ENCODE results near the gene REV3L.
"Not testable (repeated sequence)": the region's sequence is repeated elsewhere in the genome, so short reads cannot be mapped to it uniquely, and the experiment has no call there.

REV3L gene

DNA sequence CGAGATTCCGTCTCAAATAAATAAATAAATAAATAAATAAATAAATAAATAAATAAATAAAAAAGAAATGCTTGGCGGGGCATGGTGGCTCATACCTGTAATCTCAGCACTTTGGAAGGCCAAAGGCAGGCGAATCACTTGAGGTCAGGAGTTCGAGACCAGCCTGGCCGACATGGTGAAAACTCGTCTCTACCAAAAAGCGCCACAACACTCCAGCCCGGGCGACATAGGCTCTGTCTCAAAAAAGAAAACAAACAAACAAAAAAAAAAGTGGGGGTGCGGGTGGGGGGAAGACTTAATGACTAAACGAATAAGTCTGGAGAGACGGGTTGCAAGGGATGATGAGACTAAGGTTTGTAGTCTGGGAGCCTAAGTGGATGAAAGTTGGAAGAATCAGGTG is 225.0 kb downstream of the REV3L start:
- DNase-seq, result no peak

DNA sequence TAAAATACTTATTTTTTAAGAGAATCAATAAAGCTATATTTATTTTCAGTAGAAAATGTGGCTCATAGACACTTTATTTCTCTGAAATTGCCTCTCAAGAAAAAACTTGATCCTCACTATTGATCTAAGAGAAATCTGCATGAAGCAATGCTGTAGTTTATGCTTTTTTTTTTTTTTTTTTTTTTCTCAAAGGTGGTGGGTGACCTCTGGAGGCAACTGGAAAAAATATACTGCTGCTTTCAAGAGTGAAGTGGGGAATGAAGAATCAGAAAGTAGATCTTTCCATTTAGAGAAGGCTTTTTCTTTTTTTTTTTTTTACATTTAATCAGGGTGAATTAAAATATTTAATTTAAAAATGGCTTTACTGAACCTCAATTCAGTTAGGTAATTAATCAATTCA is 226.4 kb downstream of the REV3L start:
- peak; percentile 74 for DNase-seq

DNA sequence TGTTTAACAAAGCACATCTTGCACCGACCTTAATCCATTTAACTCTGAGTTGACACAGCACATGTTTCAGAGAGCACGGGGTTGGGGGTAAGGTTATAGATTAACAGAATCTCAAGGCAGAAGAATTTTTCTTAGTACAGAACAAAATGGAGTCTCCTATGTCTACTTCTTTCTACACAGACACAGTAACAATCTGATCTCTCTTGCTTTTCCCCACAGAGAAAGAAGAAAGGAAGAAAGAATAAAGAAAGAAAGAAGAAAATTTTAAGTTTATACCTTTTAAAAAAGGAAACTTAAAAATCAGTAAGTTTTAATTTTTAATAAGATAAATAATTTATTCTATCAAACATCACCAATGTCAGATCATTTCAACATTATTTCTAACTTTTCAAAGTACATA is 227.2 kb downstream of the REV3L start:
- DNase-seq, result not testable (repeated sequence)

DNA sequence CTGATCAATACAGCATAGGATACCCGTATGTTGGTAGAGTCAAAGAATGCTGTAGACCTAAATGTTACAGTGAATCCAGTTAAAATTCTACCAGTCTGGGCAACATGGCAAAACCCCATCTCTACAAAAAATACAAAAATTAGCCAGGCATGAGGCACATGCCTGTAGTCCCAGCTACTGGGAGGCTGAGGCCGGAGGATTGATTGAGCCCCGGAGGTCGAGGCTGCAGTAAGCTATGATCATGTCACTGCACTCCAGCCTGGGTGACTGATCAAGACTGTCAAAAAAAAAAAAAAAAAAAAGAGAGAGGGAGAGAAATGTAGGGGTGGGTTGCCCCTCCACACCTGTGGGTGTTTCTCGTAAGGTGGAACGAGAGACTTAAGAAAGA is 228.2 kb downstream of the REV3L start:
- DNase-seq, result no peak

DNA sequence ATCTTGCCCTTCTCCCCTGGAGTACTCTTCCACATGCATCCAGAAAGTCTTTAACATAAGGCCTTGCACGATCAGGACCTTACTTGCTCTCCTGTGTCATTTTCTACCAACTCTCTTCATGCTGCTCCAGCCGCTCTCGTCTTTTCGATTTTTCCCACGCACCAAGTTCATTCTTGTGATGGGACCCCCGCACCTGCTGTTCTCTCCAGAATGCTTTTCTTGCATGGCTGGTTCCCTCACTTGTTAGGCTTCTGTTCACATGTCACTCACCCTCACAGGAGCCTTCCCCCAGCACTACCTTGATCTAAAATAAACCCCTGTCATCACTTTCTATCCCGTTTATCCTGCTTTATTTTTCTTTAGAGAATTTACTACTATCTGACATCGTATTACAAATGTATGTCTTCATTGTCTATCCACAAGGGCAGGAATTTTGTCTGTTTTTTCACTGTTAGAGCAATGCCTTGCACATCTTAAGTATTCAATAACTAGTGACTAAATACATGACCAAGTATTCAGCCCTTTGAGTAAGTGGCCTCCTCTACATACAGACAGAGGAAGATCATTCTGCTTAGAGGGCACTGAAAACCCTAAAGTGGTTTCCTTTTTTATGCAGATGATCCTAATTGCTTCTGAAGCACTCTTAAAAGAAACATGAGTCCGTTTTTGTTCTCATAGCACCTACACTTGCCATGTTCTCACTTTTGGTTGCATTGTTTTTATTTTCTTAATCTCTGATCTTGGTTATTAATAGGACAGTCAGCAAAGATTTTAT is 228.8 kb downstream of the REV3L start:
- no peak for DNase-seq

DNA sequence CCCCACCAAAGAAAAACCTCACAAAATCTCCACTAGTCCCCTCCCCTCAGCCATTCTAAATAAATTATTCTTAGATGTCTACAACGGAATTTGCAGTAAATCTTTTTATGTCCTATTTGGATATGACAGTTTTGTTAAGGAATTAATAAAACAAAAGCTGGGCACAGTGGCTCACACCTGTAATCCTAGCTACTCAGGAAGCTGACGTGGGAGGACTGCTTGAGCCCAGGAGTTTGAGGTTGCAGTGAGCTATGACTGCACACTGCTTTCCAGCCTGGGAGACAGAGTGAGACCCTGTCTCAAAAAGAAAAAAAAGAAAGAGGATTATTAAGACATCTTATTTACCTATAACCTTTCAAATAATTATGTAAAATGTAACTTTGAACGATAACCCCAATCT is 230.3 kb downstream of the REV3L start:
- no peak for DNase-seq

DNA sequence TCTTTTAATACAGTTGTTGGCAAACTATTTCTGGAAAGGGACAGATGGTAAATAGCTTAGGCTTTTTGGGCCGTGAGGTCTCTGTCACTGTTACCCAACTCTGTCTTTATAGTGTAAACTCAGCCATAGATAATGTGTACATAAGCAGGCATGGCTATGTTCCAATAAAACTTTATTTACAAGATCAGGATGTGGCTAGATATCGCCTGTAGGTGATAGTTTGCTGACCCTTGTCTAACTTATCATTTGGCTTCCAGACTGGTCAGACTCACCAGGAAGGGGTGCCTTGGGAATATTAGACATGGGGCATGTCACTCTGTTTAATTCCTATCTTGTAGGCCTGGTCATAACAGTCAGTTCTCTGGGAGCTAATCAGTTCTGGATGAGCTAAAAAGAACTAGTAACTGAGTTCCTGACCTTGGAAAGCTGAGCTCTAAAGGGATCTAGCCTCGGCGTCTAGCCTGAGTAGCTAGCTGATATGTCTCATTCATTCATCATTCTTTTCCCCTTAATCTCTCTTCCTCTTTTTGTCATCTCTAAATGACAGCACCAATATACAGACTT is 232.1 kb downstream of the REV3L start:
- peak; percentile 72 for DNase-seq

Measured in OCI-M1 (cell line).